ENCODE measurements around the gene MARK2.

MARK2 gene

GRCh38 chr11:63909591-63910506 lies 70.9 kb downstream of the MARK2 start:
- DNase-seq (ENCODE audit: low read depth), result no peak

GRCh38 chr11:63910675-63911074 lies 71.8 kb downstream of the MARK2 start:
- DNase-seq (ENCODE audit: low read depth), result no peak

- no peak for DNase-seq (ENCODE audit: low read depth)
These were observed 72.5 kb downstream of the MARK2 start for GRCh38 chr11:63911440-63911839.

GRCh38 chr11:63911876-63912275 lies 73.0 kb downstream of the MARK2 start:
- DNase-seq (ENCODE audit: low read depth), result no peak

- DNase-seq (ENCODE audit: low read depth), result no peak
These were observed 73.8 kb downstream of the MARK2 start for GRCh38 chr11:63912678-63913077.

GRCh38 chr11:63913866-63914830 lies 75.2 kb downstream of the MARK2 start:
- DNase-seq (ENCODE audit: low read depth), result no peak

GRCh38 chr11:63914896-63915691 lies 76.2 kb downstream of the MARK2 start:
- no peak for DNase-seq (ENCODE audit: low read depth)

GRCh38 chr11:63915961-63916836 lies 77.3 kb downstream of the MARK2 start:
- no peak for DNase-seq (ENCODE audit: low read depth)

- peak; percentile 53 for DNase-seq (ENCODE audit: low read depth)
These were observed 78.2 kb downstream of the MARK2 start, which contains the start of gene RCOR2 for GRCh38 chr11:63916837-63917691. RCOR2 (minus strand) TSS chr11:63917164; CDS start chr11:63916456, 708 bp downstream.

- no peak for DNase-seq (ENCODE audit: low read depth)
These were observed 79.0 kb downstream of the MARK2 start for GRCh38 chr11:63917692-63918506.

- no peak for DNase-seq (ENCODE audit: low read depth)
These were observed 79.7 kb downstream of the MARK2 start for GRCh38 chr11:63918507-63919191.

GRCh38 chr11:63919267-63920125 lies 80.6 kb downstream of the MARK2 start:
- no peak for DNase-seq (ENCODE audit: low read depth)

- no peak for DNase-seq (ENCODE audit: low read depth)
These were observed 81.4 kb downstream of the MARK2 start for GRCh38 chr11:63920126-63920938.

- DNase-seq (ENCODE audit: low read depth), result no peak
These were observed 82.1 kb downstream of the MARK2 start for GRCh38 chr11:63920939-63921417.

GRCh38 chr11:63922673-63923192 lies 83.8 kb downstream of the MARK2 start:
- DNase-seq (ENCODE audit: low read depth), result no peak

- no peak for DNase-seq (ENCODE audit: low read depth)
These were observed 84.4 kb downstream of the MARK2 start for GRCh38 chr11:63923319-63923718.
